H9 (cell line): Measurements from ENCODE around the gene RPL7L1. TPM values are rescaled to one million over a fixed set of nuclear protein-coding genes. Genes with fewer than 3 reads are reported as not detected.
A peak's percentile ranks its signal among the peaks of the same experiment; 100 is the strongest.

Experiments used
- DNase-seq: peaks from one replicate; pipeline ENCODE4 v3.0.0-alpha.2; 2017
- H2AFZ ChIP-seq: one replicate; pipeline ENCODE4 v1.6.1; 2013; ENCODE audit warnings: mild to moderate bottlenecking, low read length, control low read depth, moderate library complexity
- H2AK5ac ChIP-seq: 2 replicates; pipeline ENCODE4 v1.6.1; 2013; ENCODE audit warnings: low read length, control low read depth, mixed read lengths; ENCODE audit not compliant: insufficient read length
- H2BK120ac ChIP-seq: one replicate; pipeline ENCODE4 v1.6.1; 2013; ENCODE audit warnings: low read depth, mild to moderate bottlenecking, low read length, control low read depth, inconsistent platforms; ENCODE audit not compliant: poor library complexity, severe bottlenecking
- H2BK12ac ChIP-seq: 2 replicates; pipeline ENCODE4 v1.6.1; 2013; ENCODE audit warnings: low read length, control low read depth, mixed read lengths, low read depth; ENCODE audit not compliant: insufficient read length
- H2BK15ac ChIP-seq: 2 replicates; pipeline ENCODE4 v1.6.1; 2013; ENCODE audit warnings: low read depth, low read length, control low read depth
- H2BK20ac ChIP-seq: one replicate; pipeline ENCODE4 v1.6.1; 2013; ENCODE audit warnings: low read depth, mild to moderate bottlenecking, low read length, control low read depth, inconsistent platforms; ENCODE audit not compliant: poor library complexity, severe bottlenecking
- H2BK5ac ChIP-seq: 2 replicates; pipeline ENCODE4 v1.6.1; 2013; ENCODE audit warnings: low read length, control low read depth, mixed read lengths; ENCODE audit not compliant: insufficient read length
- H3K14ac ChIP-seq: 2 replicates; pipeline ENCODE4 v1.6.1; 2013; ENCODE audit warnings: low read length, control low read depth; ENCODE audit not compliant: insufficient read depth
- H3K18ac ChIP-seq: 2 replicates; pipeline ENCODE4 v1.6.1; 2013; ENCODE audit warnings: low read depth, mild to moderate bottlenecking, mixed read lengths, low read length, control low read depth; ENCODE audit not compliant: insufficient read length
- H3K23ac ChIP-seq: 2 replicates; pipeline ENCODE4 v1.6.1; 2013; ENCODE audit warnings: low read length, control low read depth, mixed read lengths, low read depth; ENCODE audit not compliant: insufficient read length
- H3K23me2 ChIP-seq: 2 replicates; pipeline ENCODE4 v1.6.1; 2013; ENCODE audit warnings: low read depth, mild to moderate bottlenecking, mixed read lengths, low read length, control low read depth; ENCODE audit not compliant: insufficient read length, poor library complexity, severe bottlenecking
- H3K27ac ChIP-seq: 2 replicates; pipeline ENCODE4 v1.5.1; 2013; ENCODE audit warnings: low read length, control low read depth, mixed read lengths, low read depth; ENCODE audit not compliant: insufficient read length
- H3K27me3 ChIP-seq: 2 replicates; pipeline ENCODE4 v1.6.1; 2013; ENCODE audit warnings: low read length, control low read depth, inconsistent platforms; ENCODE audit not compliant: insufficient read depth
- H3K4ac ChIP-seq: 2 replicates; pipeline ENCODE4 v1.6.1; 2013; ENCODE audit warnings: low read depth, mild to moderate bottlenecking, control low read depth, inconsistent platforms, low read length, moderate library complexity
- H3K4me1 ChIP-seq: 2 replicates; pipeline ENCODE4 v1.6.1; 2013; ENCODE audit warnings: low read length, control low read depth, inconsistent platforms; ENCODE audit not compliant: insufficient read depth
- H3K4me2 ChIP-seq: 2 replicates; pipeline ENCODE4 v1.6.1; 2013; ENCODE audit warnings: low read length, control low read depth, mixed read lengths; ENCODE audit not compliant: insufficient read length, insufficient read depth
- H3K56ac ChIP-seq: 2 replicates; pipeline ENCODE4 v1.6.1; 2013; ENCODE audit warnings: low read depth, mild to moderate bottlenecking, mixed read lengths, low read length, control low read depth; ENCODE audit not compliant: insufficient read length
- H3K79me1 ChIP-seq: 2 replicates; pipeline ENCODE4 v1.6.1; 2013; ENCODE audit warnings: low read depth, mild to moderate bottlenecking, moderate library complexity, low read length, control low read depth, inconsistent platforms; ENCODE audit not compliant: insufficient read depth, poor library complexity, severe bottlenecking
- H3K79me2 ChIP-seq: 2 replicates; pipeline ENCODE4 v1.6.1; 2013; ENCODE audit warnings: low read length, control low read depth, inconsistent platforms; ENCODE audit not compliant: insufficient read depth
- H3K9ac ChIP-seq: 2 replicates; pipeline ENCODE4 v1.6.1; 2013; ENCODE audit warnings: low read length, control low read depth, mixed read lengths; ENCODE audit not compliant: insufficient read length; ENCODE audit errors: extremely low read depth
- H3K9me3 ChIP-seq: one replicate; pipeline ENCODE4 v1.6.1; 2013; ENCODE audit warnings: low read depth, low read length, inconsistent platforms; ENCODE audit not compliant: control insufficient read depth
- H3T11ph ChIP-seq: one replicate; pipeline ENCODE4 v1.6.1; 2013; ENCODE audit warnings: mild to moderate bottlenecking, low read length, control low read depth, inconsistent platforms
- H4K20me1 ChIP-seq: one replicate; pipeline ENCODE4 v1.6.1; 2013; ENCODE audit not compliant: control insufficient read depth, insufficient read length, insufficient read depth
- H4K5ac ChIP-seq: 2 replicates; pipeline ENCODE4 v1.6.1; 2013; ENCODE audit warnings: low read depth, mild to moderate bottlenecking, mixed read lengths, low read length, control low read depth; ENCODE audit not compliant: insufficient read length
- H4K8ac ChIP-seq: replicated peaks from 2 replicates; pipeline ENCODE4 v1.6.1; 2013; ENCODE audit warnings: low read length, control low read depth, mixed read lengths, low read depth; ENCODE audit not compliant: insufficient read length
- H4K91ac ChIP-seq: 2 replicates; pipeline ENCODE4 v1.6.1; 2013; ENCODE audit warnings: low read depth, mild to moderate bottlenecking, moderate library complexity, mixed read lengths, low read length, control low read depth; ENCODE audit not compliant: insufficient read length
- H3K27ac Mint-ChIP-seq, 3 experiments: 2 replicates in 2 of 3; 3 replicates in 1 of 3; pipeline ENCODE4 v1.8.0; 2020 to 2021; ENCODE audit warnings: mixed read lengths in 3 of 3, mild to moderate bottlenecking in 1 of 3, moderate library complexity in 1 of 3
- H3K27me3 Mint-ChIP-seq: 2 replicates; pipeline ENCODE4 v1.8.0; 2021; ENCODE audit warnings: low read depth, mild to moderate bottlenecking, moderate library complexity, mixed read lengths
- H3K36me3 Mint-ChIP-seq, 3 experiments: 2 replicates in 2 of 3; 3 replicates in 1 of 3; pipeline ENCODE4 v1.8.0; 2020 to 2021; ENCODE audit warnings: low read depth in 3 of 3, mixed read lengths in 3 of 3; ENCODE audit not compliant: insufficient read depth in 1 of 3
- H3K4me1 Mint-ChIP-seq, 2 experiments: 2 replicates each; pipeline ENCODE4 v1.8.0; 2020; ENCODE audit warnings: mixed read lengths in 2 of 2
- H3K4me3 Mint-ChIP-seq, 2 experiments: 2 replicates in 1 of 2; 3 replicates in 1 of 2; pipeline ENCODE4 v1.8.0; 2020 to 2021; ENCODE audit warnings: mild to moderate bottlenecking in 2 of 2, mixed read lengths in 2 of 2, moderate library complexity in 1 of 2
- H3K9me3 Mint-ChIP-seq, 2 experiments: 2 replicates in 1 of 2; 3 replicates in 1 of 2; pipeline ENCODE4 v1.8.0; 2020; ENCODE audit warnings: mild to moderate bottlenecking in 2 of 2, mixed read lengths in 2 of 2, moderate library complexity in 1 of 2
- WGBS: extraction: QIAGEN DNeasy Blood & Tissue Kit; methylation state at CpG from one replicate; pipeline ENCODE4 v1.1.7; 2013; ENCODE audit warnings: missing lambda C conversion rate, low lambda C conversion rate, mixed read lengths; ENCODE audit not compliant: insufficient read length; ENCODE audit errors: extremely low coverage; 5-methylcytosine and 5-hydroxymethylcytosine counted together
- total RNA-seq: library from RNA; stranded (reverse); gene quantifications from 2 replicates; pipeline ENCODE4 v1.2.1, GENCODE V29; 2021
- TF ChIP-seq, protein P1 (sequence below): fragments of 200-600 bp; sonication (generic); conservative IDR thresholded peaks from 3 replicates; pipeline ENCODE4 v1.8.0; 2021; ENCODE audit warnings: antibody characterized with exemption, mild to moderate bottlenecking

The RPL7L1 gene
- total RNA-seq, 1 experiment from 2014 or later = 130 TPM

DNA sequence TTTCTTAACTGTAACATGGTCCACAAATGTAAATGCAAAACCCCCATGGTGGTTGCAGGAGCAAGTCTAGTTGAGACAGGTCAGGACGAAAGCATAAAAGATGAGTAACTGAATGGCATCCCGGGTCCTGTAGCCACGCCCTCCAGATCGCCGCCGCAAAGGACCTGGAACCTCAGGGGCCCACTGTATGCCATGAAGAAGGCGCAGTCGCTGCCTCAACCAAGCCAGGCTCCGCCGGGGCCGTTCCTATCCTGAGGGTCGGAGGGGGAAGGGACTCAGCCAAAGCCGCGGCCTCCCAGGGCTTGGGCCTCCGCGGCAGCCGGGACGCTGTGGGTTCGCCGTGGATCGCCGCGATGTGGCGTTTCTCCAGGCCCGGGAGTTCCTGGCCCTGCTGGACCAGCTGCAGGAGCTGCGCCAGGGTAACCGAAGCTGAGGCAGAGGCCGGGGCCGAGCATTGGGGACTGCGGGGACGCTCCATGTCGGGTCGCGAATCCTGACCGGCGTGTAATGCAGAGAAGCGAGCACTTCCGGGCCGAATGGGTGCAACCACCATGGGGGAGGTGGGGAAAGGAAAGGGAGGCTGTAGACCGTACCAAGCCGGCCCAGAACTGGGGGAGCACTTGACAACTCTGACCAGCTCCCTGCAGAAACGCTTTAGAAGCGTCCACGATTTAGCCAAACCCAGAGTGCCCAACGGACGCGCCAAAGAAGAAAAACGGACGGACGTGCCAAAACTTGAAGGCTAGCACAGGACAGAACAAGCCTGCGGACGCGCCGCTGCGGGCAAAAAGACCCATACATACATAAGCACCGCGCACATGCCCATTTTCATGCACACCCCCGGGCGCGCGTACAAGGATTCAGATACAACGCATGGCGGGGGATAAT is 11.1 kb downstream of the RPL7L1 start:
- Histone ChIP-seq H2BK12ac (no peak overlapping the region), H3K9ac (peak overlapping the region; percentile 78), H2BK120ac (no peak overlapping the region), H2AFZ (no peak overlapping the region), H3K23me2 (peaks cover 6% of the 10 kb centered on the region), H3K9me3 (no peaks in the 10 kb centered on the region), H4K91ac (no peak overlapping the region), H3K79me1 (no peaks in the 10 kb centered on the region), H2BK15ac (no peak overlapping the region), H3T11ph (no peak overlapping the region), H2BK20ac (no peak overlapping the region), H3K27me3 (no peaks in the 10 kb centered on the region), H3K14ac (peak overlapping the region; percentile 89), H3K23ac (no peak overlapping the region), H3K18ac (peak overlapping the region; percentile 95), H3K27ac (peak overlapping the region; percentile 50), H2BK5ac (no peak overlapping the region), H3K56ac (no peak overlapping the region), H3K79me2 (no peaks in the 10 kb centered on the region), H3K4me2 (peak overlapping the region; percentile 92), H4K20me1 (no peaks in the 10 kb centered on the region), H3K4ac (no peak overlapping the region; the same call in 1 of the 2 replicates), H2AK5ac (no peak overlapping the region), H4K8ac (no peak overlapping the region), H3K4me1 (no peaks in the 10 kb centered on the region; the same call in 1 of the 2 replicates), H4K5ac (no peak overlapping the region)
- TF ChIP-seq, protein P1, sequence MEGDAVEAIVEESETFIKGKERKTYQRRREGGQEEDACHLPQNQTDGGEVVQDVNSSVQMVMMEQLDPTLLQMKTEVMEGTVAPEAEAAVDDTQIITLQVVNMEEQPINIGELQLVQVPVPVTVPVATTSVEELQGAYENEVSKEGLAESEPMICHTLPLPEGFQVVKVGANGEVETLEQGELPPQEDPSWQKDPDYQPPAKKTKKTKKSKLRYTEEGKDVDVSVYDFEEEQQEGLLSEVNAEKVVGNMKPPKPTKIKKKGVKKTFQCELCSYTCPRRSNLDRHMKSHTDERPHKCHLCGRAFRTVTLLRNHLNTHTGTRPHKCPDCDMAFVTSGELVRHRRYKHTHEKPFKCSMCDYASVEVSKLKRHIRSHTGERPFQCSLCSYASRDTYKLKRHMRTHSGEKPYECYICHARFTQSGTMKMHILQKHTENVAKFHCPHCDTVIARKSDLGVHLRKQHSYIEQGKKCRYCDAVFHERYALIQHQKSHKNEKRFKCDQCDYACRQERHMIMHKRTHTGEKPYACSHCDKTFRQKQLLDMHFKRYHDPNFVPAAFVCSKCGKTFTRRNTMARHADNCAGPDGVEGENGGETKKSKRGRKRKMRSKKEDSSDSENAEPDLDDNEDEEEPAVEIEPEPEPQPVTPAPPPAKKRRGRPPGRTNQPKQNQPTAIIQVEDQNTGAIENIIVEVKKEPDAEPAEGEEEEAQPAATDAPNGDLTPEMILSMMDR = no peak
- H3K4me1 Mint-ChIP-seq = peaks cover 10 to 13% of the 10 kb centered on the region in 2 experiments
- peak overlapping the region; percentile 88 to 92 for H3K4me3 Mint-ChIP-seq
- H3K9me3 Mint-ChIP-seq = no peaks in the 10 kb centered on the region
- no peaks in the 10 kb centered on the region; the same call in 1 of the 2 replicates for H3K27me3 Mint-ChIP-seq
- no CpG with 5 or more reads among the region's 63 CpGs for WGBS
- H3K27ac Mint-ChIP-seq = peak overlapping the region; percentile 95 to 98 (median 96)
- peak; percentile 95 for DNase-seq
- peaks cover 14 to 34% (median 22%) of the 10 kb centered on the region in 3 experiments; a peak in 6 of 7 replicates for H3K36me3 Mint-ChIP-seq
